HL-60 (cell line): ENCODE results near the gene ZC3H4.

ENCODE experiments used
- DNase-seq, 2 experiments: peaks; one replicate each; pipeline ENCODE4 v3.0.0-alpha.2; 2010 to 2020; ENCODE audit warnings: low read depth in 1 of 2, low spot score in 1 of 2
- H3K27ac ChIP-seq: fragments of 250-450 bp; sonication (Bioruptor Pico); replicated peaks from 2 replicates; pipeline ENCODE4 v1.5.1; 2020; ENCODE audit warnings: mild to moderate bottlenecking, moderate library complexity
- H3K27me3 ChIP-seq: fragments of 250-450 bp; sonication (Bioruptor Pico); 2 replicates; pipeline ENCODE4 v1.5.1; 2021; ENCODE audit warnings: mild to moderate bottlenecking, moderate library complexity; ENCODE audit not compliant: insufficient read depth, poor library complexity, severe bottlenecking
- H3K4me3 ChIP-seq: replicated peaks from 2 replicates; pipeline ENCODE4 v1.5.1; 2011; ENCODE audit warnings: mild to moderate bottlenecking, control low read depth, low read length; ENCODE audit not compliant: insufficient read depth
- CTCF ChIP-seq: IDR thresholded peaks from one replicate; pipeline ENCODE4 v1.5.1; 2011; ENCODE audit warnings: low read length, control low read depth, inconsistent platforms; ENCODE audit not compliant: insufficient read depth
- GABPA ChIP-seq: IDR thresholded peaks from 2 replicates; pipeline ENCODE4 v1.6.1; 2012; ENCODE audit warnings: low read depth
- POLR2AphosphoS5 ChIP-seq: IDR thresholded peaks from 2 replicates; pipeline ENCODE4 v1.6.1; 2012; ENCODE audit warnings: low read depth
- REST ChIP-seq: IDR thresholded peaks from 2 replicates; pipeline ENCODE4 v1.6.1; 2012; ENCODE audit warnings: low read depth; ENCODE audit not compliant: insufficient replicate concordance
- SPI1 ChIP-seq: IDR thresholded peaks from 2 replicates; pipeline ENCODE4 v1.6.1; 2012; ENCODE audit warnings: low read depth, mild to moderate bottlenecking, borderline replicate concordance

The ZC3H4 gene

GRCh38 chr19:47145639-47146486 lies 32.3 kb upstream of the ZC3H4 start:
- no peak for DNase-seq
- no peak for TF ChIP-seq GABPA
- TF ChIP-seq CTCF, result no peak
- TF ChIP-seq SPI1, result no peak
- no peak for TF ChIP-seq POLR2AphosphoS5
- TF ChIP-seq REST, result no peak
- H3K27me3 ChIP-seq, result no peaks in the 10 kb centered on the region
- H3K4me3 ChIP-seq, result no peak overlapping the region
- H3K27ac ChIP-seq, result no peak overlapping the region

GRCh38 chr19:47144630-47145029 lies 31.1 kb upstream of the ZC3H4 start:
- Histone ChIP-seq H3K27ac (no peak overlapping the region), H3K27me3 (no peaks in the 10 kb centered on the region)
- TF ChIP-seq POLR2AphosphoS5, result no peak
- TF ChIP-seq GABPA, result no peak
- no peak for TF ChIP-seq REST
- no peak for TF ChIP-seq SPI1
- TF ChIP-seq CTCF, result no peak

GRCh38 chr19:47143322-47144073 lies 29.9 kb upstream of the ZC3H4 start:
- no peak for DNase-seq
- H3K27ac ChIP-seq, result no peak overlapping the region
- H3K27me3 ChIP-seq, result no peaks in the 10 kb centered on the region
- no peak overlapping the region for H3K4me3 ChIP-seq
- TF ChIP-seq REST, result no peak
- TF ChIP-seq CTCF, result no peak
- TF ChIP-seq POLR2AphosphoS5, result no peak
- no peak for TF ChIP-seq GABPA
- TF ChIP-seq SPI1, result no peak

More at GRCh38 chr19:47144630-47145029, 31.1 kb upstream of the ZC3H4 start:
- no peak overlapping the region for H3K4me3 ChIP-seq
- no peak for DNase-seq
